HepG2 (cell line): ENCODE data around the gene WDR18. TPM values are rescaled to one million over a fixed set of nuclear protein-coding genes. Genes with fewer than 3 reads are reported as not detected.

Experiments used
- ATAC-seq: fragments of 200-7000 bp; cut with Tn5 transposase; 3 replicates; pipeline ENCODE4 v1.9.1; 2020; ENCODE audit warnings: mild to moderate bottlenecking, moderate library complexity
- BruUV-seq: library from RNA; stranded (reverse); fragments of 400-500 nt; replicated peaks from 2 replicates; lab custom pipeline; 2021; lab: Mats Ljungman, UMichigan
- CTCF ChIA-PET: fragments of 300-600 bp; formaldehyde crosslinking; extraction: SDS; loops from one replicate; lab custom pipeline; 2021; ENCODE audit warnings: low total read pairs, inconsistent platforms, low intra/inter-chr PET ratio; lab: Yijun Ruan, JAX
- POLR2A ChIA-PET: fragments of 350-600 bp; sonication (Branson Sonifier 250); formaldehyde crosslinking; loops from one replicate; lab custom pipeline; 2020; ENCODE audit warnings: antibody characterized with exemption, inconsistent platforms; lab: Yijun Ruan, JAX
- DNase-seq: peaks from one replicate; pipeline ENCODE4 v3.0.0-alpha.2; 2015; ENCODE audit warnings: low spot score
- FAIRE-seq: peaks from 3 replicates; lab custom pipeline; 2011; peaks lifted over from hg19 to GRCh38; lab: Jason Lieb, UNC
- H2AFZ ChIP-seq: one replicate; pipeline ENCODE4 v1.6.1; 2011; ENCODE audit warnings: low read length, inconsistent platforms
- H3K27ac ChIP-seq: fragments of 300-600 bp; 3 replicates; pipeline ENCODE4 v1.8.0; 2011; ENCODE audit warnings: mixed run types, mild to moderate bottlenecking, mixed read lengths, low read length, inconsistent platforms; ENCODE audit not compliant: insufficient read depth; ENCODE audit errors: extremely low read length
- H3K27me3 ChIP-seq, 2 experiments: fragments of 200-600 bp in 1 of 2; 2 replicates in 1 of 2; 3 replicates in 1 of 2; pipeline versions ENCODE4 v1.6.0 to v1.8.0; 2011; ENCODE audit warnings: low read length in 2 of 2, mild to moderate bottlenecking in 2 of 2, moderate library complexity in 2 of 2, inconsistent platforms in 1 of 2; ENCODE audit not compliant: insufficient read depth in 2 of 2, control insufficient read depth in 1 of 2
- H3K36me3 ChIP-seq, 2 experiments: fragments of 200-600 bp in 1 of 2; replicated peaks in 1 of 2; 2 replicates in 1 of 2; 3 replicates in 1 of 2; pipeline versions ENCODE4 v1.5.1 to v1.8.0; 2011; ENCODE audit warnings: low read length in 2 of 2, inconsistent platforms in 1 of 2; ENCODE audit not compliant: insufficient read depth in 2 of 2, control insufficient read depth in 1 of 2
- H3K4me1 ChIP-seq: 2 replicates; pipeline ENCODE4 v1.5.1; 2012; ENCODE audit warnings: low read length, inconsistent platforms; ENCODE audit not compliant: insufficient read depth
- H3K4me2 ChIP-seq: 2 replicates; pipeline ENCODE4 v1.6.0; 2011; ENCODE audit warnings: low read depth, low read length, inconsistent platforms
- H3K4me3 ChIP-seq, 3 experiments: fragments of 200-600 bp in 1 of 3; sonication (generic), shearing (Covaris generic) in 1 of 3; replicated peaks in 1 of 3; 2 replicates each; pipeline ENCODE4 v1.5.1; 2011 to 2016; ENCODE audit warnings: low read length in 3 of 3, inconsistent platforms in 2 of 3, low read depth in 2 of 3, mild to moderate bottlenecking in 2 of 3, control low read depth in 1 of 3, mixed read lengths in 1 of 3; ENCODE audit not compliant: insufficient read depth in 1 of 3
- H3K79me2 ChIP-seq: one replicate; pipeline ENCODE4 v1.6.1; 2011; ENCODE audit warnings: low read length, inconsistent platforms; ENCODE audit not compliant: insufficient read depth
- H3K9ac ChIP-seq: 2 replicates; pipeline ENCODE4 v1.6.0; 2011; ENCODE audit warnings: mild to moderate bottlenecking, low read depth, low read length, inconsistent platforms; ENCODE audit not compliant: insufficient read depth
- H3K9me3 ChIP-seq: 2 replicates; pipeline ENCODE4 v1.5.1; 2012; ENCODE audit warnings: mild to moderate bottlenecking, low read length
- H4K20me1 ChIP-seq: 2 replicates; pipeline ENCODE4 v1.6.0; 2011; ENCODE audit warnings: inconsistent platforms, mild to moderate bottlenecking, low read length, moderate library complexity; ENCODE audit not compliant: insufficient read depth
- AFF4 ChIP-seq: sonication (generic); formaldehyde crosslinking; IDR thresholded peaks from 2 replicates; pipeline ENCODE4 v1.4.0; 2020; ENCODE audit warnings: missing genetic modification reagents
- AGO2 ChIP-seq: fragments of 200-400 bp; formaldehyde crosslinking; optimal IDR thresholded peaks from 2 replicates; pipeline ENCODE3; 2017; ENCODE audit warnings: mild to moderate bottlenecking, low read depth, low read length, moderate library complexity
- FOXP1 ChIP-seq, 2 experiments: fragments of 450-650 bp in 1 of 2; IDR thresholded peaks; 2 replicates each; pipeline ENCODE4 v1.6.1; 2017 to 2018; ENCODE audit warnings: antibody characterized with exemption in 1 of 2
- HNRNPL ChIP-seq: fragments of 200-400 bp; formaldehyde crosslinking; IDR thresholded peaks from 2 replicates; pipeline ENCODE4 v1.6.1; 2017; ENCODE audit warnings: mild to moderate bottlenecking, low read depth, low read length
- IKZF5 ChIP-seq: IDR thresholded peaks from 2 replicates; pipeline ENCODE4 v1.6.1; 2018; ENCODE audit warnings: missing genetic modification reagents, mild to moderate bottlenecking, missing compliant biosample characterization
- MLXIP ChIP-seq: sonication (generic); formaldehyde crosslinking; IDR thresholded peaks from 2 replicates; pipeline ENCODE4 v1.9.0; 2021; ENCODE audit warnings: missing genetic modification reagents, borderline replicate concordance
- RBFOX2 ChIP-seq: fragments of 200-400 bp; formaldehyde crosslinking; IDR thresholded peaks from 2 replicates; pipeline ENCODE4 v1.6.1; 2017; ENCODE audit warnings: low read depth, mild to moderate bottlenecking, low read length
- ZNF367 ChIP-seq: sonication (generic); formaldehyde crosslinking; IDR thresholded peaks from 2 replicates; pipeline ENCODE4 v1.4.0; 2020; ENCODE audit warnings: missing genetic modification reagents, borderline replicate concordance
- ZNF747 ChIP-seq: sonication (generic); formaldehyde crosslinking; IDR thresholded peaks from 2 replicates; pipeline ENCODE4 v1.8.1; 2023; ENCODE audit warnings: missing genetic modification reagents, mild to moderate bottlenecking, borderline replicate concordance
- WGBS: methylation state at CpG from one replicate; pipeline ENCODE4 v1.1.6; 2017; ENCODE audit warnings: low lambda C conversion rate; 5-methylcytosine and 5-hydroxymethylcytosine counted together
- in situ Hi-C: cut with HindIII; loops from 2 replicates; pipeline ENCODE4 v1.10.0; 2017; ENCODE audit warnings: low pct_unique_long_range_greater_than_20kb; ENCODE audit not compliant: extremely low pct_ligation_motif_present
- intact Hi-C: fragments of 100-400 bp; cut with micrococcal nuclease; formaldehyde crosslinking; loops from one replicate; pipeline ENCODE4 v1.10.0; 2022; ENCODE audit not compliant: unreplicated experiment
- polyA plus RNA-seq, 8 experiments: library from polyadenylated mRNA; depleted of rRNA in 3 of 8; stranded (reverse) in 7 of 8; unstranded in 1 of 8; fragments of >200 nt; fragmentation: Illumina TruSeq in 4 of 8; extraction: Trizol in 4 of 8; gene quantifications; 2 replicates each; pipeline versions ENCODE4 v1.2.1 to v1.2.3, GENCODE V29; 2011 to 2016; ENCODE audit warnings: low read depth in 4 of 8, missing spikeins in 1 of 8, mixed read lengths in 1 of 8; ENCODE audit not compliant: insufficient read depth in 1 of 8
- total RNA-seq, 5 experiments: library from RNA; depleted of rRNA; stranded (reverse); fragments of >200 nt; fragmentation: Illumina TruSeq; extraction: Trizol; gene quantifications; 2 replicates each; pipeline ENCODE4 v1.2.3, GENCODE V29; 2016; ENCODE audit warnings: low read depth in 1 of 5

Gene WDR18
- total and polyA plus RNA-seq, 2 of the 13 experiments (the other 11 are each of a cell fraction or from before 2014, with no cell fraction given): 36.4 to 47.6 TPM

- Histone ChIP-seq H3K36me3 (peaks cover 26 to 80% of the 10 kb centered on the region in 2 experiments), H3K27me3 (no peaks in the 10 kb centered on the region; a peak in 1 of 5 replicates), H3K27ac (no peak overlapping the region), H3K4me3 (no peak overlapping the region), H3K9me3 (no peaks in the 10 kb centered on the region), H2AFZ (no peak overlapping the region), H4K20me1 (peaks cover 75% of the 10 kb centered on the region; the same call in 1 of the 2 replicates), H3K4me2 (no peak overlapping the region), H3K79me2 (peaks cover 86% of the 10 kb centered on the region), H3K9ac (no peak overlapping the region)
- no peak for DNase-seq
- CTCF ChIA-PET: no interaction called here
- in situ Hi-C loops: no loop called here
- no TSS peak for BruUV-seq
- FAIRE-seq: no peak
- 97% methylated on average over 41 of the region's 64 CpGs for WGBS
- no peak for TF ChIP-seq ZNF367 (CRISPR knock-in tag)
- TF ChIP-seq FOXP1 (IDR thresholded peaks at IDR 0.05): no peak
- no peak for TF ChIP-seq FOXP1 (CRISPR knock-in tag; IDR thresholded peaks at IDR 0.05)
- peak; percentile 83 for TF ChIP-seq AGO2
- TF ChIP-seq ZNF747 (CRISPR knock-in tag): no peak
- TF ChIP-seq HNRNPL: 0 out of 2 replicates have a peak, but pooled peaks have one; percentile 49
- TF ChIP-seq RBFOX2: peak; percentile 75
- no peak for TF ChIP-seq AFF4 (CRISPR knock-in tag)
- TF ChIP-seq IKZF5 (CRISPR knock-in tag): no peak
- no peak for TF ChIP-seq MLXIP (CRISPR knock-in tag)
- TF ChIP-seq, all 625 proteins: peak for 3
- intact Hi-C loops: no loop called here
- peaks cover 50% of the 10 kb centered on the region for H3K4me1 ChIP-seq
- no peak for ATAC-seq
- POLR2A ChIA-PET: no interaction called here
Measured at GRCh38 chr19:940591-941291, 43.4 kb upstream of the WDR18 start.
